Subcutaneous abdominal adipose tissue (tissue), 5 donors: Measurements from ENCODE around the gene CACNA1I.

Source experiments
- H3K27ac ChIP-seq: one replicate; pipeline ENCODE4 v1.7.0; 2013; ENCODE audit warnings: low read depth, mild to moderate bottlenecking, inconsistent platforms, low read length, moderate library complexity
- H3K27me3 ChIP-seq, 5 donors: one replicate each; pipeline ENCODE4 v1.7.0; 2013; ENCODE audit warnings: low read length in 5 of 5, inconsistent platforms in 1 of 5; ENCODE audit not compliant: control insufficient read depth in 5 of 5, insufficient read depth in 4 of 5
- H3K36me3 ChIP-seq, 5 donors: one replicate each; pipeline ENCODE4 v1.7.0; 2013; ENCODE audit warnings: low read length in 5 of 5; ENCODE audit not compliant: control insufficient read depth in 5 of 5, insufficient read depth in 5 of 5
- H3K4me1 ChIP-seq, 5 donors: one replicate each; pipeline ENCODE4 v1.7.0; 2013; ENCODE audit warnings: low read length in 5 of 5, mild to moderate bottlenecking in 3 of 5, moderate library complexity in 1 of 5; ENCODE audit not compliant: control insufficient read depth in 5 of 5, insufficient read depth in 5 of 5
- H3K4me3 ChIP-seq, 5 donors: one replicate each; pipeline ENCODE4 v1.7.0; 2013; ENCODE audit warnings: low read length in 5 of 5, low read depth in 1 of 5
- H3K9ac ChIP-seq, 5 donors: one replicate each; pipeline ENCODE4 v1.7.0; 2013; ENCODE audit warnings: low read length in 5 of 5, mild to moderate bottlenecking in 4 of 5, moderate library complexity in 3 of 5
- H3K9me3 ChIP-seq, 5 donors: one replicate each; pipeline ENCODE4 v1.7.0; 2013; ENCODE audit warnings: low read length in 5 of 5; ENCODE audit not compliant: control insufficient read depth in 5 of 5
- donor health status: healthy.
- donor health status: healthy.
- donor health status: healthy.
- donor health status: healthy.
- donor health status: healthy.

CACNA1I gene

DNA sequence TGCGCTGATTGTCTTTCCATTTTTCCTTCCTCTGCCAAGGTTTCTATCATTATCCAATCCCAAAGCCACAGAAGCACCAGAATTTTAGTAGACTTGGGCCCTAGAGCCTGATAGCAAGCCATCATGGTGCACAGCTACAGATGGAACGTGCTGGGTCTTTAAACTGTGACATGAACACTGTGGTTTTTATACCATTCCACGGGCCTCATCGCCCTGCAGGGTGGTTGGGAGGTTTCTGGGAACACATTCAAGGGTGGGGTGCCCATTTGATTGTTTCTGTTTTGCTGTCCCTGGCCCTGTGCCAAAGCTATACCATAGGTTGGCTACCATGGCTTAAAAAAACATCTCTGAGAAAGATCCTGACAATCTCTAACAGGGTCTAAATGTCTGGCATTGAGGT lies 151.9 kb downstream of the CACNA1I start:
- H3K36me3 ChIP-seq: no peaks in the 10 kb centered on the region
- H3K9me3 ChIP-seq: no peaks in the 10 kb centered on the region
- H3K27ac ChIP-seq: no peak overlapping the region
- peaks cover 7 to 17% (median 12%) of the 10 kb centered on the region in 5 donors for H3K27me3 ChIP-seq
- H3K9ac ChIP-seq: no peak overlapping the region
- no peak overlapping the region for H3K4me3 ChIP-seq
- H3K4me1 ChIP-seq: peaks cover 0 to 3% (median 0%) of the 10 kb centered on the region in 5 donors

- Histone ChIP-seq H3K36me3 (no peaks in the 10 kb centered on the region), H3K4me1 (no peaks in the 10 kb centered on the region), H3K27ac (no peak overlapping the region), H3K9ac (no peak overlapping the region), H3K4me3 (no peak overlapping the region), H3K27me3 (peaks cover 10 to 18% (median 16%) of the 10 kb centered on the region in 5 donors), H3K9me3 (no peaks in the 10 kb centered on the region)
Observed at GRCh38 chr22:39723463-39723862, 152.9 kb downstream of the CACNA1I start.

DNA sequence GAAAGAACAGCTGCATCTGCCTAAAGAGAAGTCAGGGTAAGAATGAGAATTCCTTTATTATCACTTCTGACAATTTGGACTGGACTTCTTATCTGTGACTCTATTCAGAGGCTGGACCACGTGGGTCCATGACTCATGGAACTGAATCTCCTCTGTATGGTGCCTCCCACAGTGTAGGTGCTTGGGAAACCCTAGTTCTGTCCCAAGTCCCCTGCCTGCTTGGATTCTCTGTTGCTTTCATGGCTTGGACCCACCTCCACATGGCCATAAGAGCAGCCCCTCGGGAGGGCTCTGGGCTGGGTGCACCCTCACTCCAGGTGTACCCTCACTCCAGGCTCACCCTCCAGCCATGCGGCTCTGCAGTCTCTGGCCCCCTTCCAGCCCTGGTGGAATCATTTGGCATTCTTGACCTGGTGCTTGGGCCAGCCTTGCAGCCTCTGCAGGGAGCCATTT lies 153.4 kb downstream of the CACNA1I start:
- H3K36me3 ChIP-seq: no peaks in the 10 kb centered on the region
- no peak overlapping the region for H3K9ac ChIP-seq
- no peak overlapping the region for H3K27ac ChIP-seq
- no peaks in the 10 kb centered on the region for H3K9me3 ChIP-seq
- H3K4me1 ChIP-seq: no peaks in the 10 kb centered on the region
- peaks cover 12 to 19% (median 18%) of the 10 kb centered on the region in 5 donors for H3K27me3 ChIP-seq
- H3K4me3 ChIP-seq: no peak overlapping the region

GRCh38 chr22:39724390-39724789 lies 153.8 kb downstream of the CACNA1I start:
- H3K4me1 ChIP-seq: no peaks in the 10 kb centered on the region
- no peak overlapping the region for H3K27ac ChIP-seq
- peaks cover 12 to 22% (median 18%) of the 10 kb centered on the region in 5 donors for H3K27me3 ChIP-seq
- H3K36me3 ChIP-seq: no peaks in the 10 kb centered on the region
- no peak overlapping the region for H3K4me3 ChIP-seq
- H3K9me3 ChIP-seq: no peaks in the 10 kb centered on the region
- no peak overlapping the region for H3K9ac ChIP-seq

DNA sequence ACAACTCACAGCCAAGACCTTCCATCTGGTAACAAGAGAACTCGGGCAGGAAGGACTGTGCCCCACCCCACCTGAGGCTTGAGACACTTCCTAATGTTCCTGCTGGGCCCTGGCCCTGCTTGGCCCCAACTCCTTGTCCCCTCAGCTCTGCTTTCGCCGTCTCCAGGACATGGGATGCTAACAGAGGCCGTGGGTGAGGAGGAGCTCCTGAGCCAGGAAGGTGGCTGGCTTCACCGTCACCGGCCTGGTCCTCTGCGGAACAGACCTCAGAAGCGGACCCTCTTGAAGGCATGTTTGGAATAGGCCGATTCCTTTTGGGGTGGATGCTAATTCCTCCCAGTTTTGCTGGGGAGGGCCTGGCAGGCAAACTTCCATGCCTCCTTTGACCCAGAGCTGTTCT lies 154.3 kb downstream of the CACNA1I start:
- no peaks in the 10 kb centered on the region for H3K36me3 ChIP-seq
- peaks cover 12 to 26% (median 18%) of the 10 kb centered on the region in 5 donors for H3K27me3 ChIP-seq
- no peak overlapping the region for H3K4me3 ChIP-seq
- no peaks in the 10 kb centered on the region for H3K9me3 ChIP-seq
- no peaks in the 10 kb centered on the region for H3K4me1 ChIP-seq
- H3K9ac ChIP-seq: no peak overlapping the region
- no peak overlapping the region for H3K27ac ChIP-seq

GRCh38 chr22:39725351-39726035 lies 154.9 kb downstream of the CACNA1I start:
- Histone ChIP-seq H3K9me3 (no peaks in the 10 kb centered on the region), H3K4me1 (no peaks in the 10 kb centered on the region), H3K9ac (no peak overlapping the region), H3K4me3 (no peak overlapping the region), H3K36me3 (no peaks in the 10 kb centered on the region), H3K27me3 (peaks cover 12 to 27% (median 15%) of the 10 kb centered on the region in 5 donors), H3K27ac (no peak overlapping the region)

- H3K9me3 ChIP-seq: no peaks in the 10 kb centered on the region
- H3K4me3 ChIP-seq: no peak overlapping the region
- no peaks in the 10 kb centered on the region for H3K4me1 ChIP-seq
- no peak overlapping the region for H3K27ac ChIP-seq
- peaks cover 15 to 30% (median 21%) of the 10 kb centered on the region in 5 donors for H3K27me3 ChIP-seq
- H3K36me3 ChIP-seq: no peaks in the 10 kb centered on the region
- H3K9ac ChIP-seq: no peak overlapping the region
Observed at GRCh38 chr22:39727541-39727940, 157.0 kb downstream of the CACNA1I start.

DNA sequence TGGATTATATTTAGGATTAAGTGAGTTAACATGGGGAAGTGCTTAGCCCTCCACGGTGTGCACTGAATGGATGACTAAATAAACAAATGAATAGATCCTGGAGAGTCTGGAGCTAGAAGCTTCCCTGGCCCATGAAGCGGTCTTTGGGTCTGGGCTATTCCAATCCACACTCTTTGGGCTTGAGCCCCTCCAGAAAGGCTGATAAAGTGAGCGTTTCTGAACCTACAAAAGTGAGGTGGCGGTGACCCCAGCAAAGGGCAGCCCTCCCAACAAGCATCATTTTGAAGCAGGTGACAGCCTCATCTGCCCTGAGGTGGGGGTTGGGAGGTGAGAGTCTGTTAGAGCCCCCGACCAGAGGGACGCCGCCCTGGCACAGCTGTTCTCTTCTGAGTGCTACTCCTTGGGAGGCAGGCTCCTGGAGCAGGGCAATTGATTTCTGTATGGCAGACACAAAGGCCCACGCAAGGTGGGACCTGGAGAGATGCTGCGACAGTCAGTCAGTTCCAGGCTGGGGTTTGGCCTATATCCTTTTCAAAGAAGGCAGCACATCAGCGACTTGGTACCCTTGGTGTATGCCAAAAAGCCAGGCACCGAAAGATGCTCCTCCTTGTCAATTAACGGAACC lies 157.8 kb downstream of the CACNA1I start:
- Histone ChIP-seq H3K4me1 (no peaks in the 10 kb centered on the region), H3K4me3 (no peak overlapping the region), H3K36me3 (no peaks in the 10 kb centered on the region), H3K9me3 (no peaks in the 10 kb centered on the region), H3K9ac (no peak overlapping the region), H3K27ac (no peak overlapping the region), H3K27me3 (peaks cover 17 to 32% (median 25%) of the 10 kb centered on the region in 5 donors)

DNA sequence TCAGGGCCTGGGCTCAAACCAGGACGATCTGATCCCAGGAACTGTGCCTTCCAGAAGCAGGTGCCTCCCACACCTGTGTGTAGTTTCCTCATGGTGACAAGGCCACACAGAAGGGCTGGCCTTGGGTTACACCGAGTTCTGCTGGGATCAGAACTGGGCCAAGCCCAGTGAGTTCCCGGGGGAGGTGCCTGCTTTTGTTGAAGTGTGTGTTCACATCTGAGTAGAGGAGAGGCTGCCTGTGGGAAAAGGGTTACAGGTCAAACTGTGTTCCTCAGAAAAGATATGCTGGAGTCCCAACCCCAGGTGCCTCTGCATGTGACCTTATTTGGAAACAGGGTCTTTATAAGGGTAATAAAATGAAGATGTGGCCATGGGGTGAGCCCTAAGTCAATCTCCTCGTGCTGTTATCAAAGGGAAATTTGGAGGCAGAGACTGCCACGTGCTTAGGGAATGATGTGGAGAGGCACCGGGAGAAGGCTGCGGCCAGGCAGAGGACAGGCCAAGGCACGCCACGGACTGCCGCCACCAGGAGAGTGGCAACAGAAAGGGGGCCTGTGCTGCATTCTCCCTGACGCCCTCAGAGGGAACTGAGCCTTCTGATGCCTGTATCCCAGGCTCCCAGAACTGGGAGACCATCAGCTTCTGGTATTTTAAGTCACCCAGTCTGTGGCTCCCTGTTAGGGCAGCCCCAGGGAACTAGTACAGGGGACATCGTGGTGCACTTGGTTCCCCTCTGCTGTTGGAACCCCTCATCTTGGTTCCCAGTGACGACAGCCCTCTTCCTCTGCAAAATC lies 158.8 kb downstream of the CACNA1I start:
- no peaks in the 10 kb centered on the region for H3K9me3 ChIP-seq
- H3K36me3 ChIP-seq: no peaks in the 10 kb centered on the region
- H3K4me1 ChIP-seq: no peaks in the 10 kb centered on the region
- H3K27ac ChIP-seq: no peak overlapping the region
- peaks cover 18 to 32% (median 25%) of the 10 kb centered on the region in 5 donors for H3K27me3 ChIP-seq
- H3K4me3 ChIP-seq: no peak overlapping the region
- H3K9ac ChIP-seq: no peak overlapping the region

GRCh38 chr22:39731481-39731880 lies 160.9 kb downstream of the CACNA1I start:
- H3K4me1 ChIP-seq: no peaks in the 10 kb centered on the region
- H3K27me3 ChIP-seq: peaks cover 17 to 26% (median 24%) of the 10 kb centered on the region in 5 donors

More at GRCh38 chr22:39731481-39731880, 160.9 kb downstream of the CACNA1I start:
- Histone ChIP-seq H3K9me3 (no peaks in the 10 kb centered on the region), H3K27ac (no peak overlapping the region), H3K36me3 (no peaks in the 10 kb centered on the region), H3K9ac (no peak overlapping the region), H3K4me3 (no peak overlapping the region)
